ENCODE data around the gene RRP1B. TPM values are rescaled to one million over a fixed set of nuclear protein-coding genes. Genes with fewer than 3 reads are reported as not detected.

The RRP1B gene
- polyA plus RNA-seq, 1 donor from 2014 or later, result 20.3 TPM

- no peaks in the 10 kb centered on the region for H3K36me3 ChIP-seq (ENCODE audit: insufficient read depth, low read length)
- H3K9me3 ChIP-seq (ENCODE audit: low read length), result no peaks in the 10 kb centered on the region
- H3K9me2 ChIP-seq (ENCODE audit: insufficient read depth, low read length), result no peaks in the 10 kb centered on the region
- no peaks in the 10 kb centered on the region for H3F3A ChIP-seq (ENCODE audit: insufficient read depth, low read length, poor library complexity, severe bottlenecking)
- H3K27me3 ChIP-seq (ENCODE audit: insufficient read depth, low read depth, low read length), result no peaks in the 10 kb centered on the region
- H3K4me2 ChIP-seq (ENCODE audit: low read length), result no peak overlapping the region
- H2AFZ ChIP-seq (ENCODE audit: low read depth, low read length), result no peak overlapping the region
- no peaks in the 10 kb centered on the region for H3K79me2 ChIP-seq (replicated peaks; ENCODE audit: insufficient read depth, low read length)
- TF ChIP-seq RAD21 (conservative IDR thresholded peaks at IDR 0.05) (no peak), CTCF (IDR thresholded peaks at IDR 0.05; ENCODE audit: poor library complexity, severe bottlenecking) (no peak), EZH2 (IDR thresholded peaks at IDR 0.05; ENCODE audit: borderline replicate concordance, insufficient read depth, low read length, poor library complexity, severe bottlenecking) (no peak), MXI1 (conservative IDR thresholded peaks at IDR 0.05; ENCODE audit: poor library complexity, severe bottlenecking) (no peak), TAF1 (IDR thresholded peaks at IDR 0.05; ENCODE audit: low read depth) (no peak), EP300 (conservative IDR thresholded peaks at IDR 0.05; ENCODE audit: poor library complexity, severe bottlenecking) (no peak), SMC3 (conservative IDR thresholded peaks at IDR 0.05; ENCODE audit: poor library complexity) (no peak), POLR2AphosphoS5 (IDR thresholded peaks at IDR 0.05) (no peak), REST (IDR thresholded peaks at IDR 0.05; ENCODE audit: borderline replicate concordance) (no peak)
- H4K20me1 ChIP-seq (ENCODE audit: insufficient read depth), result no peaks in the 10 kb centered on the region
- H3K9ac ChIP-seq (ENCODE audit: low read length), result no peak overlapping the region
- no peak overlapping the region for H3K4me3 ChIP-seq (ENCODE audit: low read length)
- H3K27ac ChIP-seq (ENCODE audit: low read length), result no peak overlapping the region
Measured at GRCh38 chr21:43684424-43684823, 25.1 kb downstream of the RRP1B start.

- TF ChIP-seq RAD21 (conservative IDR thresholded peaks at IDR 0.05), result no peak
- TF ChIP-seq POLR2AphosphoS5 (IDR thresholded peaks at IDR 0.05), result no peak
- no peak for TF ChIP-seq MXI1 (conservative IDR thresholded peaks at IDR 0.05; ENCODE audit: poor library complexity, severe bottlenecking)
- no peak for TF ChIP-seq EP300 (conservative IDR thresholded peaks at IDR 0.05; ENCODE audit: poor library complexity, severe bottlenecking)
- no peak for TF ChIP-seq EZH2 (IDR thresholded peaks at IDR 0.05; ENCODE audit: borderline replicate concordance, insufficient read depth, low read length, poor library complexity, severe bottlenecking)
- no peak for TF ChIP-seq CTCF (IDR thresholded peaks at IDR 0.05; ENCODE audit: poor library complexity, severe bottlenecking)
Measured at GRCh38 chr21:43686811-43687565, 27.6 kb downstream of the RRP1B start.

More at GRCh38 chr21:43686811-43687565, 27.6 kb downstream of the RRP1B start:
- Histone ChIP-seq H2AFZ (ENCODE audit: low read depth, low read length) (no peak overlapping the region), H3K9me2 (ENCODE audit: insufficient read depth, low read length) (no peaks in the 10 kb centered on the region), H3K9ac (ENCODE audit: low read length) (no peak overlapping the region), H3K36me3 (ENCODE audit: insufficient read depth, low read length) (no peaks in the 10 kb centered on the region), H3K9me3 (ENCODE audit: low read length) (no peaks in the 10 kb centered on the region), H3K79me2 (replicated peaks; ENCODE audit: insufficient read depth, low read length) (no peaks in the 10 kb centered on the region), H3K4me2 (ENCODE audit: low read length) (no peak overlapping the region), H3K4me3 (ENCODE audit: low read length) (no peak overlapping the region), H3F3A (ENCODE audit: insufficient read depth, low read length, poor library complexity, severe bottlenecking) (no peaks in the 10 kb centered on the region), H3K27ac (ENCODE audit: low read length) (no peak overlapping the region), H3K27me3 (ENCODE audit: insufficient read depth, low read depth, low read length) (no peaks in the 10 kb centered on the region), H4K20me1 (ENCODE audit: insufficient read depth) (no peaks in the 10 kb centered on the region)
